ENCODE data around the gene FAAH2.
A peak's percentile ranks its signal among the peaks of the same experiment; 100 is the strongest.

DNA sequence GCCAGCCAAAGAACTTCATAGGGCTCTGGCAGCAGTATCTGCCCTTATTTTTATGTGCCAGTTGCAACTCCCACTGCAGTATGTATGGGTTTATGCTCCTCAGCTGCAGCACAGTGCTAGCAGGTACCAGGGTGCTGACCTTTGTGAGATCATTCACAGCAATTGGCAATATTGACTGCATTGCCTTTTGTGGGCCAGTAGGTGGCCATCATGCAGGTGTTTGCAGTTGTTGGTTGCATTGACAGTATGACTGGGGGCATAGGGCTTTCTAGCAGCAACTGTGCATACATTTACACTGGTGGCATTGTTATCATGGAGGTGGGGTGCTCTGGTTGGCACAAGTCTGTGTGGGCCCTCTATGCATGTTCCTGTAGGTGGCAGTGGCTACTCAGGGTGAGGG, 42.5 kb downstream of the FAAH2 start:
- TF ChIP-seq, protein P1, sequence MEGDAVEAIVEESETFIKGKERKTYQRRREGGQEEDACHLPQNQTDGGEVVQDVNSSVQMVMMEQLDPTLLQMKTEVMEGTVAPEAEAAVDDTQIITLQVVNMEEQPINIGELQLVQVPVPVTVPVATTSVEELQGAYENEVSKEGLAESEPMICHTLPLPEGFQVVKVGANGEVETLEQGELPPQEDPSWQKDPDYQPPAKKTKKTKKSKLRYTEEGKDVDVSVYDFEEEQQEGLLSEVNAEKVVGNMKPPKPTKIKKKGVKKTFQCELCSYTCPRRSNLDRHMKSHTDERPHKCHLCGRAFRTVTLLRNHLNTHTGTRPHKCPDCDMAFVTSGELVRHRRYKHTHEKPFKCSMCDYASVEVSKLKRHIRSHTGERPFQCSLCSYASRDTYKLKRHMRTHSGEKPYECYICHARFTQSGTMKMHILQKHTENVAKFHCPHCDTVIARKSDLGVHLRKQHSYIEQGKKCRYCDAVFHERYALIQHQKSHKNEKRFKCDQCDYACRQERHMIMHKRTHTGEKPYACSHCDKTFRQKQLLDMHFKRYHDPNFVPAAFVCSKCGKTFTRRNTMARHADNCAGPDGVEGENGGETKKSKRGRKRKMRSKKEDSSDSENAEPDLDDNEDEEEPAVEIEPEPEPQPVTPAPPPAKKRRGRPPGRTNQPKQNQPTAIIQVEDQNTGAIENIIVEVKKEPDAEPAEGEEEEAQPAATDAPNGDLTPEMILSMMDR (IDR thresholded peaks at IDR 0.05; ENCODE audit: low read length), result 0 out of 2 replicates have a peak, but pooled peaks have one; percentile 6
- no peak for TF ChIP-seq EZH2 (optimal IDR thresholded peaks at IDR 0.05; ENCODE audit: low read depth, low read length)
- TF ChIP-seq EZH2phosphoT487 (IDR thresholded peaks at IDR 0.05; ENCODE audit: low read length), result no peak

All from MM.1S (cell line).